ENCODE data around the gene RNASE8. TPM values are rescaled to one million over a fixed set of nuclear protein-coding genes. Genes with fewer than 3 reads are reported as not detected.

Gene RNASE8
- total RNA-seq, 2 donors from 2014 or later = not detected

DNA sequence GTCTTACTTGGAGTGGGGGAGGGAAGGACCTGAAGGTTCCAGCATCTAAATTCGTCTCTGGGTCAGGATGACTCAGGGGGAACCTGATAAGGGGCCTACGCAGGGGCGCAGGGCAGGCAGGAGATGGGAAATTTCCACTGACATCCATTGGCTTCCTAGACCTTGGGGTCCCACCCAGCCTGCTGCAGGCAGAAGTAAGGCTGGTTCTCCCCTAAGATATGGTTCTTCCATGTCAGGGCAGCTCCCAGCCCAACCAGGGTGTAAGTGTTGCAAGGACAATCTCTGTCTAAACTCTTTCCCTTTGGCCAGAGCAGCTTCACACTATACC lies 30.7 kb upstream of the RNASE8 start:
- TF ChIP-seq, protein P1, sequence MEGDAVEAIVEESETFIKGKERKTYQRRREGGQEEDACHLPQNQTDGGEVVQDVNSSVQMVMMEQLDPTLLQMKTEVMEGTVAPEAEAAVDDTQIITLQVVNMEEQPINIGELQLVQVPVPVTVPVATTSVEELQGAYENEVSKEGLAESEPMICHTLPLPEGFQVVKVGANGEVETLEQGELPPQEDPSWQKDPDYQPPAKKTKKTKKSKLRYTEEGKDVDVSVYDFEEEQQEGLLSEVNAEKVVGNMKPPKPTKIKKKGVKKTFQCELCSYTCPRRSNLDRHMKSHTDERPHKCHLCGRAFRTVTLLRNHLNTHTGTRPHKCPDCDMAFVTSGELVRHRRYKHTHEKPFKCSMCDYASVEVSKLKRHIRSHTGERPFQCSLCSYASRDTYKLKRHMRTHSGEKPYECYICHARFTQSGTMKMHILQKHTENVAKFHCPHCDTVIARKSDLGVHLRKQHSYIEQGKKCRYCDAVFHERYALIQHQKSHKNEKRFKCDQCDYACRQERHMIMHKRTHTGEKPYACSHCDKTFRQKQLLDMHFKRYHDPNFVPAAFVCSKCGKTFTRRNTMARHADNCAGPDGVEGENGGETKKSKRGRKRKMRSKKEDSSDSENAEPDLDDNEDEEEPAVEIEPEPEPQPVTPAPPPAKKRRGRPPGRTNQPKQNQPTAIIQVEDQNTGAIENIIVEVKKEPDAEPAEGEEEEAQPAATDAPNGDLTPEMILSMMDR (IDR thresholded peaks at IDR 0.05) = no peak
- Histone ChIP-seq H3K4me1 (peaks cover 32% of the 10 kb centered on the region), H3K27ac (peak overlapping the region in 2 of 4 donors; percentile 15 to 77), H3K9me3 (no peaks in the 10 kb centered on the region), H3K4me3 (no peak overlapping the region), H3K27me3 (no peaks in the 10 kb centered on the region), H3K36me3 (replicated peaks in 1 of 2; ENCODE audit: insufficient read depth in 1 of 2, low read depth in 2 of 2) (no peaks in the 10 kb centered on the region)
- ATAC-seq = no peak
- DNase-seq = no peak
- intact Hi-C loops (cut with DNase I) = no loop called here
- 25 to 44% methylated on average over 3 of the region's 3 CpGs for WGBS, 2 donors

DNA sequence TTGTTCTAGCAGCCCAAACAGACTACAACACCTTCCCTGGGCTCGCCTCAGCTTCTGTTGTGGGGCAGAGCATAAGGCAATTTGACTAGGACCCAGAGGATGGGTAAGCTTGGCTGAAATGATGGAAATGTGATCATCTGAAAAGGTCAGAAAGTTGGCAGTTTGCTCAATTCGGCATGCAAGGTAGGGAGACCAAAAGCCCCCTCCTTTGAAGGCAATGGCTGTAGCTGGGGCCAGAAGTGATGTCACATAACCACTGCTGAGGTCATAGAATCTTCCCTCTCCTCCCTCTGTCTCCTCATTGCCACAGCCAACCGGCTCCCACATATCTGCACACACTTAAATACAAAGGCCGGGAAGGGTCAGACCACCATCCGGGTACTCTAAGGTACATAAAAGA lies 27.7 kb upstream of the RNASE8 start, which contains the start of gene TPPP2:
TPPP2 (plus strand) TSS at position 301 of the 400 bp plus-strand sequence. CDS start 365 bp downstream, outside the sequence.
- no peaks in the 10 kb centered on the region for H3K36me3 ChIP-seq (replicated peaks in 1 of 2; ENCODE audit: insufficient read depth in 1 of 2, low read depth in 2 of 2)
- H3K4me3 ChIP-seq = no peak within 1 kb of the TSS
- H3K4me1 ChIP-seq = peaks cover 5% of the 10 kb centered on the region
- intact Hi-C loops (cut with DNase I) = no loop called here
- no peaks in the 10 kb centered on the region for H3K27me3 ChIP-seq
- no peak for TF ChIP-seq POLR2A (IDR thresholded peaks at IDR 0.05)
- TF ChIP-seq, protein P1 (IDR thresholded peaks at IDR 0.05) = no peak
- ATAC-seq (no peak), DNase-seq (no peak)
- no peak within 1 kb of the TSS for H3K27ac ChIP-seq
- H3K9me3 ChIP-seq = no peaks in the 10 kb centered on the region
- WGBS, 2 donors = 90 to 91% methylated on average over 5 of the region's 5 CpGs

DNA sequence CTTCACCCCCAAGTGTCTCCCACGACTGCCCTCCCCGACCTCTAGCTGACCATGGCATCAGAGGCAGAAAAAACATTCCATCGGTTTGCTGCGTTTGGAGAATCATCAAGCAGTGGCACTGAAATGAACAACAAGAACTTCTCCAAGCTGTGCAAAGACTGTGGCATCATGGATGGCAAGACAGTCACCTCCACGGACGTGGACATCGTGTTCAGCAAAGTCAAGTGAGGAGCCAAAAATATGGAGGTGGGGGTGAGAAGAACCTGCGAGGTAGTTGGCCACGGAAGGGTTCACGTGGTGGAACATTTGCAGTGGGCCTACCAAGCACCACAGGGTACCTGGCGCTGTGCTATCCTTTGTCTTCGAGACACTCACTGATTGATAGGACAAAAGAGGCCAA lies 27.1 kb upstream of the RNASE8 start:
- WGBS, 2 donors = 80 to 87% methylated on average over 12 of the region's 12 CpGs
- Histone ChIP-seq H3K27me3 (no peaks in the 10 kb centered on the region), H3K4me3 (no peak overlapping the region), H3K9me3 (no peaks in the 10 kb centered on the region), H3K36me3 (replicated peaks in 1 of 2; ENCODE audit: insufficient read depth in 1 of 2, low read depth in 2 of 2) (no peaks in the 10 kb centered on the region), H3K4me1 (no peaks in the 10 kb centered on the region), H3K27ac (no peak overlapping the region)
- ATAC-seq (no peak), DNase-seq (no peak)
- no peak for TF ChIP-seq POLR2A (IDR thresholded peaks at IDR 0.05)
- TF ChIP-seq, protein P1 (IDR thresholded peaks at IDR 0.05) = no peak
- intact Hi-C loops (cut with DNase I) = no loop called here

DNA sequence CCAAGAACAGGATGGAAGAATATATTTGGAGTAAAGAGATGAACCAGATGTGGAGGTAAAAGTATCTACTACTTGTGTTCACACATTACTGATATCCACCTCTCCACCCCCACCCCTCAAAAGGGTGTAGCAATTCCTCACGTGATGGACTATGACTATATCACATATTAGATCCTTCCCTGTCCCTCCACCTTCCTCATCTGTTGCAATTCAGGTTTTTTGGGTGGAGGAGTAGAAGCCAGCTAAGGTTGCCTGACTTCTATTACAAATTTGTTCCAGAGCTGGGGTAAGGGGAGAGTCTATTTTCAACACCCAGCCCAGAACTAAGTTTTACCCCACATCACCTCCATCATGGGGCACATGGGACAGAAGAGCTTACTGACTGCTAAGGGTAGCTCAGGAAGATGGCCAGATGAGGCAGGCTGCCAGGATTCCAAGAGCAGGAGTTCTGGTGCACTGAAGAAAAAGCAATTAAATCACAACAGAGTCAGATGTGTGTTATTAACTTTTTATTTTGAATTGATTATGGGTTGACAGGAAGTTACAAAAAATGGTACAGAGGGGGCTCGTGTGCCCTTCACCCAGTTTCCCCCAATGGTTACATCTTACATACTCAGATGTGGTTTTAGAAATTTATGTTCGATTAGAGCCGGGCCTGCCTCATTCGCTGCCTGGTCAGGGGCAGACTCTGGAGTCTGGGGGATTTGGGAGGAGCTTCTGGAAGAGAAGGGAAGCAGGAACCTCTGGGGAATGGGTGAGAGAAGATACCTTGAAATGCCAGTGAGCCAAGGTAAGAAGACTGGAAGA lies 25.1 kb upstream of the RNASE8 start:
- no peaks in the 10 kb centered on the region for H3K27me3 ChIP-seq
- no peak for ATAC-seq
- H3K9me3 ChIP-seq = no peaks in the 10 kb centered on the region
- no peak for DNase-seq
- no peak overlapping the region for H3K4me3 ChIP-seq
- H3K27ac ChIP-seq = no peak overlapping the region
- 78 to 82% methylated on average over 5 of the region's 5 CpGs for WGBS, 2 donors
- TF ChIP-seq POLR2A (IDR thresholded peaks at IDR 0.05) = no peak
- TF ChIP-seq, protein P1 (IDR thresholded peaks at IDR 0.05) = no peak
- H3K4me1 ChIP-seq = no peaks in the 10 kb centered on the region
- intact Hi-C loops (cut with DNase I) = no loop called here
- no peaks in the 10 kb centered on the region for H3K36me3 ChIP-seq (replicated peaks in 1 of 2; ENCODE audit: insufficient read depth in 1 of 2, low read depth in 2 of 2)
